HG02938 (cell line): ENCODE results near the gene CERS1.
A peak's percentile ranks its signal among the peaks of the same experiment; 100 is the strongest.

ENCODE experiments used
- ATAC-seq: cut with Tn5 transposase; IDR thresholded peaks from one replicate; pipeline ENCODE4 v1.9.1; 2021; ENCODE audit warnings: mild to moderate bottlenecking, moderate library complexity; ENCODE audit not compliant: unreplicated experiment

Gene CERS1

GRCh38 chr19:18841400-18841799 lies 54.6 kb downstream of the CERS1 start:
- ATAC-seq = no peak

GRCh38 chr19:18840288-18841267 lies 55.4 kb downstream of the CERS1 start:
- ATAC-seq = no peak

- no peak for ATAC-seq
These were observed 56.3 kb downstream of the CERS1 start for GRCh38 chr19:18839465-18840287.

GRCh38 chr19:18834644-18834984 lies 61.3 kb downstream of the CERS1 start:
- ATAC-seq = no peak

- no peak for ATAC-seq
These were observed 61.9 kb downstream of the CERS1 start for GRCh38 chr19:18833849-18834643.

- no peak for ATAC-seq
These were observed 62.8 kb downstream of the CERS1 start for GRCh38 chr19:18833141-18833476.

GRCh38 chr19:18832306-18833140 lies 63.4 kb downstream of the CERS1 start:
- peak; percentile 28 for ATAC-seq

- ATAC-seq = peak; percentile 63
These were observed 64.2 kb downstream of the CERS1 start, which contains the start of gene UPF1 for GRCh38 chr19:18831524-18832305. Gene UPF1 (plus strand): TSS chr19:18831959. CDS start chr19:18832210, 251 bp downstream.

GRCh38 chr19:18830488-18830887 lies 65.5 kb downstream of the CERS1 start:
- no peak for ATAC-seq

- no peak for ATAC-seq
These were observed 67.2 kb downstream of the CERS1 start for GRCh38 chr19:18828786-18829185.
